Choroid plexus epithelial cell (primary cell): ENCODE data around the gene CROCC.
A peak's percentile ranks its signal among the peaks of the same experiment; 100 is the strongest.
"Not testable (repeated sequence)": the region's sequence is repeated elsewhere in the genome, so short reads cannot be mapped to it uniquely, and the experiment has no call there.

Experiments
- DNase-seq: peaks from one replicate; pipeline ENCODE4 v3.0.0-alpha.2; 2010; ENCODE audit warnings: low read depth
- H3K4me3 ChIP-seq: 2 replicates; pipeline ENCODE4 v1.5.1; 2011; ENCODE audit warnings: low read depth, mild to moderate bottlenecking, control low read depth, low read length, moderate library complexity
- CTCF ChIP-seq: conservative IDR thresholded peaks from 2 replicates; pipeline ENCODE4 v1.5.1; 2011; ENCODE audit warnings: low read depth, mild to moderate bottlenecking, control low read depth, inconsistent platforms, low read length, moderate library complexity

The CROCC gene

GRCh38 chr1:16936580-16936979, 14.8 kb downstream of the CROCC start:
- not testable (repeated sequence) for H3K4me3 ChIP-seq, DNase-seq

- peak; percentile 61 for DNase-seq
- TF ChIP-seq CTCF: no peak
- H3K4me3 ChIP-seq: peak overlapping the region; percentile 53
These were observed 16.9 kb downstream of the CROCC start for GRCh38 chr1:16938351-16939321.

- peak overlapping the region; percentile 53 for H3K4me3 ChIP-seq
- not testable (repeated sequence) for DNase-seq
These were observed 17.9 kb downstream of the CROCC start for GRCh38 chr1:16939386-16940180.

- H3K4me3 ChIP-seq: no peak overlapping the region
- DNase-seq: no peak
- no peak for TF ChIP-seq CTCF
These were observed 22.3 kb downstream of the CROCC start for GRCh38 chr1:16944038-16944437.

- DNase-seq, H3K4me3 ChIP-seq: not testable (repeated sequence)
These were observed 23.8 kb downstream of the CROCC start for GRCh38 chr1:16945512-16945911.

- DNase-seq, H3K4me3 ChIP-seq: not testable (repeated sequence)
These were observed 24.5 kb downstream of the CROCC start for GRCh38 chr1:16946185-16946584.

- no peak for TF ChIP-seq CTCF
- H3K4me3 ChIP-seq: no peak overlapping the region
- no peak for DNase-seq
These were observed 24.9 kb downstream of the CROCC start for GRCh38 chr1:16946646-16947045.

- not testable (repeated sequence) for DNase-seq, H3K4me3 ChIP-seq
These were observed 26.7 kb downstream of the CROCC start for GRCh38 chr1:16948282-16948891.

GRCh38 chr1:16949026-16949425, 27.3 kb downstream of the CROCC start:
- not testable (repeated sequence) for DNase-seq, H3K4me3 ChIP-seq

- H3K4me3 ChIP-seq, DNase-seq: not testable (repeated sequence)
These were observed 30.6 kb downstream of the CROCC start for GRCh38 chr1:16952376-16952775.
